SK-N-SH (cell line): Measurements from ENCODE around the gene SIN3A. TPM values are rescaled to one million over a fixed set of nuclear protein-coding genes. Genes with fewer than 3 reads are reported as not detected.
"Not testable (repeated sequence)": the region's sequence is repeated elsewhere in the genome, so short reads cannot be mapped to it uniquely, and the experiment has no call there.

ENCODE experiments used
- CTCF ChIA-PET: fragments of 300-600, 350-600 bp; formaldehyde crosslinking; extraction: SDS; loops from one replicate; lab custom pipeline; 2021; lab: Yijun Ruan, JAX
- POLR2A ChIA-PET: fragments of 350-600 bp; sonication (Branson Sonifier 250); formaldehyde crosslinking; extraction: SDS; loops from one replicate; lab custom pipeline; 2020; ENCODE audit warnings: antibody characterized with exemption, inconsistent platforms; lab: Yijun Ruan, JAX
- DNase-seq: peaks from one replicate; pipeline ENCODE4 v3.0.0; 2012
- H2AFZ ChIP-seq: fragments of 200-600 bp; sonication (generic); 2 replicates; pipeline ENCODE4 v1.8.1; 2016; ENCODE audit warnings: antibody characterized with exemption, mild to moderate bottlenecking, low read depth
- H3F3A ChIP-seq: fragments of 200-600 bp; sonication (generic); replicated peaks from 2 replicates; pipeline ENCODE3; 2016; ENCODE audit warnings: antibody characterized with exemption, mild to moderate bottlenecking; ENCODE audit not compliant: insufficient read depth
- H3K27ac ChIP-seq, 2 experiments: fragments of 200-500 bp in 1 of 2; fragments of 200-600 bp in 1 of 2; sonication (Bioruptor generic) in 1 of 2; sonication (generic), shearing (Covaris generic) in 1 of 2; 2 replicates each; pipeline versions ENCODE4 v1.5.1 to v1.6.1; 2014 to 2016; ENCODE audit warnings: low read depth in 2 of 2, inconsistent platforms in 1 of 2, low read length in 1 of 2, mild to moderate bottlenecking in 1 of 2, mixed read lengths in 1 of 2
- H3K27me3 ChIP-seq: fragments of 200-600 bp; sonication (generic), shearing (Covaris generic); 2 replicates; pipeline ENCODE4 v1.6.1; 2016; ENCODE audit warnings: mixed run types; ENCODE audit not compliant: insufficient read depth
- H3K36me3 ChIP-seq, 2 experiments: fragments of 200-500 bp in 1 of 2; fragments of 200-600 bp in 1 of 2; sonication (Bioruptor generic) in 1 of 2; sonication (generic) in 1 of 2; replicated peaks in 1 of 2; 2 replicates each; pipeline versions ENCODE3 to v1.5.1; 2014 to 2016; ENCODE audit warnings: low read length in 1 of 2, mild to moderate bottlenecking in 1 of 2; ENCODE audit not compliant: insufficient read depth in 2 of 2, control insufficient read depth in 1 of 2
- H3K4me1 ChIP-seq, 2 experiments: fragments of 200-500 bp in 1 of 2; fragments of 200-600 bp in 1 of 2; sonication (Bioruptor generic) in 1 of 2; sonication (generic), shearing (Covaris generic) in 1 of 2; 2 replicates each; pipeline versions ENCODE4 v1.5.1 to v1.6.1; 2014 to 2016; ENCODE audit warnings: low read depth in 1 of 2, low read length in 1 of 2, mixed run types in 1 of 2; ENCODE audit not compliant: insufficient read depth in 2 of 2, control insufficient read depth in 1 of 2
- H3K4me2 ChIP-seq: fragments of 200-600 bp; sonication (generic), shearing (Covaris generic); 2 replicates; pipeline ENCODE4 v1.6.1; 2017; ENCODE audit warnings: mixed run types
- H3K4me3 ChIP-seq, 2 experiments: fragments of 200-500 bp in 1 of 2; fragments of 200-600 bp in 1 of 2; sonication (Bioruptor generic) in 1 of 2; sonication (generic), shearing (Covaris generic) in 1 of 2; 2 replicates each; pipeline versions ENCODE4 v1.5.1 to v1.8.1; 2014 to 2016; ENCODE audit warnings: low read depth in 2 of 2, inconsistent platforms in 1 of 2, low read length in 1 of 2, mild to moderate bottlenecking in 1 of 2, mixed read lengths in 1 of 2, moderate library complexity in 1 of 2
- H3K79me2 ChIP-seq: fragments of 200-600 bp; sonication (generic); 2 replicates; pipeline ENCODE4 v1.8.1; 2017; ENCODE audit warnings: mild to moderate bottlenecking; ENCODE audit not compliant: insufficient read depth
- H3K9ac ChIP-seq: fragments of 200-600 bp; sonication (generic); 2 replicates; pipeline ENCODE4 v1.6.1; 2017; ENCODE audit warnings: mixed run types
- H3K9me2 ChIP-seq: fragments of 200-600 bp; sonication (generic); 2 replicates; pipeline ENCODE4 v1.6.1; 2017; ENCODE audit warnings: mixed run types
- H3K9me3 ChIP-seq: fragments of 200-600 bp; sonication (generic); 2 replicates; pipeline ENCODE4 v1.6.1; 2017; ENCODE audit warnings: mixed run types, mild to moderate bottlenecking, moderate library complexity
- H4K20me1 ChIP-seq: fragments of 200-600 bp; sonication (generic); 2 replicates; pipeline ENCODE4 v1.6.1; 2017; ENCODE audit warnings: mild to moderate bottlenecking, mixed run types; ENCODE audit not compliant: insufficient read depth
- ELF1 ChIP-seq: IDR thresholded peaks from 2 replicates; pipeline ENCODE4 v1.4.0; 2012
- FOSL2 ChIP-seq: IDR thresholded peaks from 2 replicates; pipeline ENCODE4 v1.4.0; 2012; ENCODE audit warnings: low read depth, mild to moderate bottlenecking, moderate library complexity, borderline replicate concordance
- FOXM1 ChIP-seq: IDR thresholded peaks from 2 replicates; pipeline ENCODE4 v1.4.0; 2012; ENCODE audit warnings: low read depth, mild to moderate bottlenecking
- GATA2 ChIP-seq: sonication (generic); formaldehyde crosslinking; IDR thresholded peaks from 2 replicates; pipeline ENCODE4 v1.5.0; 2020; ENCODE audit warnings: mild to moderate bottlenecking, missing genetic modification reagents
- JUND ChIP-seq: IDR thresholded peaks from 2 replicates; pipeline ENCODE4 v1.4.0; 2012
- MAX ChIP-seq: IDR thresholded peaks from 2 replicates; pipeline ENCODE4 v1.4.0; 2012; ENCODE audit warnings: low read depth
- MEF2A ChIP-seq: IDR thresholded peaks from 2 replicates; pipeline ENCODE4 v1.4.0; 2012; ENCODE audit warnings: low read depth, borderline replicate concordance
- NFIC ChIP-seq: IDR thresholded peaks from 2 replicates; pipeline ENCODE4 v1.4.0; 2012; ENCODE audit warnings: borderline replicate concordance
- NRF1 ChIP-seq: IDR thresholded peaks from 2 replicates; pipeline ENCODE4 v1.6.1; 2012; ENCODE audit warnings: low read depth, mild to moderate bottlenecking, low read length
- POLR2AphosphoS5 ChIP-seq: IDR thresholded peaks from 2 replicates; pipeline ENCODE4 v1.6.1; 2012; ENCODE audit warnings: low read depth, low read length
- RAD21 ChIP-seq: IDR thresholded peaks from 2 replicates; pipeline ENCODE4 v1.6.1; 2012; ENCODE audit warnings: mild to moderate bottlenecking, low read length
- SMC3 ChIP-seq: IDR thresholded peaks from 2 replicates; pipeline ENCODE4 v1.6.1; 2012; ENCODE audit warnings: low read depth, low read length, improper control_type of control experiment
- TEAD4 ChIP-seq: IDR thresholded peaks from 2 replicates; pipeline ENCODE4 v1.4.0; 2012; ENCODE audit warnings: mild to moderate bottlenecking, borderline replicate concordance; ENCODE audit not compliant: insufficient read depth
- WGBS: methylation state at CpG from one replicate; pipeline ENCODE4 v1.1.6; 2017; ENCODE audit warnings: low lambda C conversion rate; 5-methylcytosine and 5-hydroxymethylcytosine counted together
- polyA plus RNA-seq, 3 experiments: library from polyadenylated mRNA; depleted of rRNA; stranded (reverse); fragments of >200 nt; gene quantifications; 2 replicates each; pipeline ENCODE4 v1.2.3, GENCODE V29; 2012
- TF ChIP-seq, protein P1 (sequence below): fragments of 150-350 bp; IDR thresholded peaks from 2 replicates; pipeline ENCODE4 v1.6.1; 2017; ENCODE audit warnings: antibody characterized with exemption, low read length, low read depth, borderline replicate concordance
- TF ChIP-seq, protein P2 (sequence below): IDR thresholded peaks from 2 replicates; pipeline ENCODE4 v1.6.1; 2012; ENCODE audit warnings: mild to moderate bottlenecking, low read depth, low read length, moderate library complexity

The SIN3A gene
- polyA plus RNA-seq, 1 of the 3 experiments (the other 2 are of a cell fraction): 32.2 TPM

DNA sequence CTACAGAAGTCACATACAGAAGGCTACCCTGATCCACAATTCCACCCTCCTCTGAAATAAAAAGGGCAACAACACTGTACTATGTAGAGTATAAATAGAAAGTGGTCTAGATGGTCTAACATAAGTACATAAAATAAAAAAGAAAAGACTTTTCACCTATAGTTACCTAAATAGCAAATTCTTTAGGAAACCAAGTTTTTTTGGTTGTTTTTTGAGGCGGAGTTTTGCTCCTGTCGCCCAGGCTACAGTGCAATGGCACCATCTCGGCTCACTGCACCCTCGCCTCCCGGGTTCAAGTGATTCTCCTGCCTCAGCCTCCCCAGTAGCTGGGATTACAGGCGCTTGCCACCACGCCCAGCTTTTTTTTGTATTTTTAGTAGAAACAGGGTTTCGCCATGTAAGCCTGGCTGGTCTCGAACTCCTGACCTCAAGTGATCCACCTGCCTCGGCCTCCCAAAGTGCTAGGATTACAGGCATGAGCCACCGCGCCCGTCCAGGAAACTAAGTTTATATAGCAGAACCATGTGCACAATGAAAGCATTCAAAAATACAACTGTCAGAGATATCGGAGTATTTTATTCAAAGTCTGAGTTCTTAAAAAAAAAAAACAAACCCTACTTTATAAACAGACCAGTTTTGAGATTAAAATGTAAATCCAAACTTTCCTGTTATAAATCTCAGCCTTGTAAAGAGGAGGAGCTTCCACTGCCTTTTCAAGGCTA, 1.7 kb downstream of the SIN3A start:
- Histone ChIP-seq H3K9ac (peak overlapping the region; percentile 70), H3K4me3 (peak overlapping the region; percentile 79 to 85), H3K9me3 (no peaks in the 10 kb centered on the region), H3F3A (peaks cover 26% of the 10 kb centered on the region), H3K27me3 (no peaks in the 10 kb centered on the region), H3K4me1 (peaks cover 5 to 15% of the 10 kb centered on the region in 2 experiments; a peak in 3 of 4 replicates), H3K36me3 (peaks cover 6 to 13% of the 10 kb centered on the region in 2 experiments), H2AFZ (no peak overlapping the region), H3K9me2 (no peaks in the 10 kb centered on the region), H4K20me1 (peaks cover 58% of the 10 kb centered on the region), H3K4me2 (peak overlapping the region; percentile 99), H3K27ac (peak overlapping the region; percentile 83 to 84; a peak in 3 of 4 replicates), H3K79me2 (peaks cover 65% of the 10 kb centered on the region)
- WGBS: 39% methylated on average over 14 of the region's 14 CpGs
- no peak for DNase-seq
- TF ChIP-seq TEAD4: no peak
- TF ChIP-seq FOXM1: no peak
- no peak for TF ChIP-seq SMC3
- no peak for TF ChIP-seq POLR2AphosphoS5
- TF ChIP-seq MEF2A: no peak
- TF ChIP-seq JUND: no peak
- TF ChIP-seq NRF1: no peak
- TF ChIP-seq, protein P1, sequence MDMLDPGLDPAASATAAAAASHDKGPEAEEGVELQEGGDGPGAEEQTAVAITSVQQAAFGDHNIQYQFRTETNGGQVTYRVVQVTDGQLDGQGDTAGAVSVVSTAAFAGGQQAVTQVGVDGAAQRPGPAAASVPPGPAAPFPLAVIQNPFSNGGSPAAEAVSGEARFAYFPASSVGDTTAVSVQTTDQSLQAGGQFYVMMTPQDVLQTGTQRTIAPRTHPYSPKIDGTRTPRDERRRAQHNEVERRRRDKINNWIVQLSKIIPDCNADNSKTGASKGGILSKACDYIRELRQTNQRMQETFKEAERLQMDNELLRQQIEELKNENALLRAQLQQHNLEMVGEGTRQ: no peak
- TF ChIP-seq RAD21: no peak
- TF ChIP-seq FOSL2: no peak
- no peak for TF ChIP-seq ELF1
- no peak for TF ChIP-seq GATA2 (CRISPR knock-in tag)
- no peak for TF ChIP-seq NFIC
- TF ChIP-seq, protein P2, sequence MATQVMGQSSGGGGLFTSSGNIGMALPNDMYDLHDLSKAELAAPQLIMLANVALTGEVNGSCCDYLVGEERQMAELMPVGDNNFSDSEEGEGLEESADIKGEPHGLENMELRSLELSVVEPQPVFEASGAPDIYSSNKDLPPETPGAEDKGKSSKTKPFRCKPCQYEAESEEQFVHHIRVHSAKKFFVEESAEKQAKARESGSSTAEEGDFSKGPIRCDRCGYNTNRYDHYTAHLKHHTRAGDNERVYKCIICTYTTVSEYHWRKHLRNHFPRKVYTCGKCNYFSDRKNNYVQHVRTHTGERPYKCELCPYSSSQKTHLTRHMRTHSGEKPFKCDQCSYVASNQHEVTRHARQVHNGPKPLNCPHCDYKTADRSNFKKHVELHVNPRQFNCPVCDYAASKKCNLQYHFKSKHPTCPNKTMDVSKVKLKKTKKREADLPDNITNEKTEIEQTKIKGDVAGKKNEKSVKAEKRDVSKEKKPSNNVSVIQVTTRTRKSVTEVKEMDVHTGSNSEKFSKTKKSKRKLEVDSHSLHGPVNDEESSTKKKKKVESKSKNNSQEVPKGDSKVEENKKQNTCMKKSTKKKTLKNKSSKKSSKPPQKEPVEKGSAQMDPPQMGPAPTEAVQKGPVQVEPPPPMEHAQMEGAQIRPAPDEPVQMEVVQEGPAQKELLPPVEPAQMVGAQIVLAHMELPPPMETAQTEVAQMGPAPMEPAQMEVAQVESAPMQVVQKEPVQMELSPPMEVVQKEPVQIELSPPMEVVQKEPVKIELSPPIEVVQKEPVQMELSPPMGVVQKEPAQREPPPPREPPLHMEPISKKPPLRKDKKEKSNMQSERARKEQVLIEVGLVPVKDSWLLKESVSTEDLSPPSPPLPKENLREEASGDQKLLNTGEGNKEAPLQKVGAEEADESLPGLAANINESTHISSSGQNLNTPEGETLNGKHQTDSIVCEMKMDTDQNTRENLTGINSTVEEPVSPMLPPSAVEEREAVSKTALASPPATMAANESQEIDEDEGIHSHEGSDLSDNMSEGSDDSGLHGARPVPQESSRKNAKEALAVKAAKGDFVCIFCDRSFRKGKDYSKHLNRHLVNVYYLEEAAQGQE: no peak
- TF ChIP-seq MAX: no peak
- ChIA-PET CTCF (interaction anchor here (0.7 to 2.6 kb wide), 2 partner anchors 17 to 82 kb away, joined by 3 to 10 read pairs; partner anchors contain the start of gene MAN2C1), POLR2A (no interaction called here)

GRCh38 chr15:75448171-75448570, 3.3 kb downstream of the SIN3A start:
- H3K9me3 ChIP-seq, H3K9me2 ChIP-seq, H3K4me3 ChIP-seq, H2AFZ ChIP-seq, H3K27ac ChIP-seq, POLR2A ChIA-PET, H3K27me3 ChIP-seq, DNase-seq, H3K4me2 ChIP-seq, H3K9ac ChIP-seq: not testable (repeated sequence)
- peaks cover 6 to 14% of the 10 kb centered on the region in 2 experiments for H3K36me3 ChIP-seq
- WGBS: 94% methylated on average over 12 of the region's 13 CpGs
- H4K20me1 ChIP-seq: peaks cover 74% of the 10 kb centered on the region
- CTCF ChIA-PET: interaction anchor here (1.0 kb wide), 1 partner anchor 236 kb away, joined by 3 read pairs; no protein-coding TSS in a partner anchor
- H3K4me1 ChIP-seq: peaks cover 13 to 18% of the 10 kb centered on the region in 2 experiments
- peaks cover 37% of the 10 kb centered on the region for H3F3A ChIP-seq
- H3K79me2 ChIP-seq: peaks cover 77% of the 10 kb centered on the region
